ENCODE data around the gene TM4SF20.

DNA sequence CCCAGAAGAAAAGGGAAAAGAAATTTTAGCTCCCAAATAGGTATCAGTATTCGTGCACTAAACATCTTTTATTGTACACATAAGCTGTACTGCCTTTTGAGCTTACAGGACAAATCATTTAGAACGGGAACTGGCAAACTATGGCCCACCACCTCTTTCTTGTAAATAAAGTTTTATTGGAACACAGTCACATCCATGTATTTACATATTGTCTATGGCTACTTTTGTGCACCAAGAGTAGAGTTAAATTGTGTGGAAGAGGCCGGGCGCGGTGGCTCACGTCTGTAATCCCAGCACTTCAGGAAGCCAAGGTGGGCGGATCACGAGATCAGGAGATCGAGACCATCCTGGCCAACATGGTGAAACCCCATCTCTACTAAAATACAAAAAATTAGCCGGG, 5.7 kb downstream of the TM4SF20 start:
- TF ChIP-seq, protein P1, sequence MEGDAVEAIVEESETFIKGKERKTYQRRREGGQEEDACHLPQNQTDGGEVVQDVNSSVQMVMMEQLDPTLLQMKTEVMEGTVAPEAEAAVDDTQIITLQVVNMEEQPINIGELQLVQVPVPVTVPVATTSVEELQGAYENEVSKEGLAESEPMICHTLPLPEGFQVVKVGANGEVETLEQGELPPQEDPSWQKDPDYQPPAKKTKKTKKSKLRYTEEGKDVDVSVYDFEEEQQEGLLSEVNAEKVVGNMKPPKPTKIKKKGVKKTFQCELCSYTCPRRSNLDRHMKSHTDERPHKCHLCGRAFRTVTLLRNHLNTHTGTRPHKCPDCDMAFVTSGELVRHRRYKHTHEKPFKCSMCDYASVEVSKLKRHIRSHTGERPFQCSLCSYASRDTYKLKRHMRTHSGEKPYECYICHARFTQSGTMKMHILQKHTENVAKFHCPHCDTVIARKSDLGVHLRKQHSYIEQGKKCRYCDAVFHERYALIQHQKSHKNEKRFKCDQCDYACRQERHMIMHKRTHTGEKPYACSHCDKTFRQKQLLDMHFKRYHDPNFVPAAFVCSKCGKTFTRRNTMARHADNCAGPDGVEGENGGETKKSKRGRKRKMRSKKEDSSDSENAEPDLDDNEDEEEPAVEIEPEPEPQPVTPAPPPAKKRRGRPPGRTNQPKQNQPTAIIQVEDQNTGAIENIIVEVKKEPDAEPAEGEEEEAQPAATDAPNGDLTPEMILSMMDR (conservative IDR thresholded peaks at IDR 0.05 in 1 of 2, IDR thresholded peaks at IDR 0.05 in 1 of 2; ENCODE audit: low read depth in 1 of 2, low read length in 2 of 2) = no peak
- no peak for TF ChIP-seq EZH2 (IDR thresholded peaks at IDR 0.05; ENCODE audit: low read length, missing control alignments)
